K562 (cell line): ENCODE measurements around the gene SUMO3. TPM values are rescaled to one million over a fixed set of nuclear protein-coding genes. Genes with fewer than 3 reads are reported as not detected.

Source experiments
- ARID1B ChIP-seq: fragments of 450-650 bp; IDR thresholded peaks from 2 replicates; pipeline ENCODE4 v1.6.1; 2016; ENCODE audit warnings: antibody characterized with exemption, mild to moderate bottlenecking, inconsistent platforms
- ATF3 ChIP-seq, 2 experiments: fragments of 450-650 bp in 1 of 2; sonication (generic) in 1 of 2; formaldehyde crosslinking in 1 of 2; IDR thresholded peaks in 1 of 2; conservative IDR thresholded peaks in 1 of 2; 2 replicates each; pipeline versions ENCODE4 v1.6.1 to v1.8.1; 2016 to 2023; ENCODE audit warnings: mild to moderate bottlenecking in 2 of 2, moderate library complexity in 2 of 2, inconsistent platforms in 1 of 2, missing genetic modification reagents in 1 of 2
- PRDM10 ChIP-seq: fragments of 450-650 bp; IDR thresholded peaks from 2 replicates; pipeline ENCODE4 v1.6.1; 2018; ENCODE audit not compliant: partially characterized antibody
- TAL1 ChIP-seq: fragments of 450-650 bp; IDR thresholded peaks from 2 replicates; pipeline ENCODE4 v1.6.1; 2016; ENCODE audit warnings: mild to moderate bottlenecking
- ZBTB33 ChIP-seq: sonication (generic); formaldehyde crosslinking; IDR thresholded peaks from 2 replicates; pipeline ENCODE4 v1.8.1; 2023; ENCODE audit warnings: mild to moderate bottlenecking, missing genetic modification reagents
- ZC3H8 ChIP-seq: fragments of 450-650 bp; IDR thresholded peaks from 2 replicates; pipeline ENCODE4 v1.6.1; 2017
- ZFX ChIP-seq: sonication (generic); formaldehyde crosslinking; IDR thresholded peaks from 2 replicates; pipeline ENCODE4 v1.8.0; 2022; ENCODE audit warnings: mild to moderate bottlenecking, missing genetic modification reagents, moderate library complexity
- polyA plus RNA-seq, 8 experiments: library from polyadenylated mRNA; depleted of rRNA in 4 of 8; stranded (reverse) in 5 of 8; unstranded in 3 of 8; fragments of >200 nt; fragmentation: Nextera tagmentation in 2 of 8; fragmentation: Illumina TruSeq in 1 of 8; extraction: Ambion mirVana in 2 of 8; extraction: Trizol in 1 of 8; gene quantifications; 2 replicates each; pipeline versions ENCODE4 v1.2.1 to v1.2.3, GENCODE V29; 2011 to 2014; ENCODE audit warnings: inconsistent platforms in 1 of 8, missing spikeins in 1 of 8
- total RNA-seq, 7 experiments: library from RNA; depleted of rRNA in 6 of 7; stranded (reverse); fragments of >200 nt in 6 of 7; fragmentation: Illumina TruSeq in 2 of 7; extraction: Trizol in 2 of 7; gene quantifications; 2 replicates each; pipeline versions ENCODE4 v1.2.1 to v1.2.3, GENCODE V29; 2011 to 2021; ENCODE audit warnings: low replicate concordance in 1 of 7
- TF ChIP-seq, protein P1 (sequence below): fragments of 250-450 bp; sonication (Bioruptor Pico); IDR thresholded peaks from 2 replicates; pipeline ENCODE4 v1.4.0; 2020; ENCODE audit warnings: mild to moderate bottlenecking, moderate library complexity

Gene SUMO3
- total and polyA plus RNA-seq, 9 of the 15 experiments (the other 6 are each of a cell fraction or from before 2014, with no cell fraction given): 13.9 to 143 (median 113) TPM

GRCh38 chr21:44846224-44846484 is 28.3 kb upstream of the SUMO3 start (continued):
- TF ChIP-seq ZBTB33: 0 out of 2 replicates have a peak, but pooled peaks have one; percentile 18
- TF ChIP-seq TAL1: 0 out of 2 replicates have a peak, but pooled peaks have one; percentile 0
- peak; percentile 36; the same call in 1 of the 2 replicates for TF ChIP-seq ZFX (CRISPR knock-in tag)
- peak; percentile 7 for TF ChIP-seq PRDM10
- TF ChIP-seq ZC3H8: no peak
- TF ChIP-seq, protein P1, sequence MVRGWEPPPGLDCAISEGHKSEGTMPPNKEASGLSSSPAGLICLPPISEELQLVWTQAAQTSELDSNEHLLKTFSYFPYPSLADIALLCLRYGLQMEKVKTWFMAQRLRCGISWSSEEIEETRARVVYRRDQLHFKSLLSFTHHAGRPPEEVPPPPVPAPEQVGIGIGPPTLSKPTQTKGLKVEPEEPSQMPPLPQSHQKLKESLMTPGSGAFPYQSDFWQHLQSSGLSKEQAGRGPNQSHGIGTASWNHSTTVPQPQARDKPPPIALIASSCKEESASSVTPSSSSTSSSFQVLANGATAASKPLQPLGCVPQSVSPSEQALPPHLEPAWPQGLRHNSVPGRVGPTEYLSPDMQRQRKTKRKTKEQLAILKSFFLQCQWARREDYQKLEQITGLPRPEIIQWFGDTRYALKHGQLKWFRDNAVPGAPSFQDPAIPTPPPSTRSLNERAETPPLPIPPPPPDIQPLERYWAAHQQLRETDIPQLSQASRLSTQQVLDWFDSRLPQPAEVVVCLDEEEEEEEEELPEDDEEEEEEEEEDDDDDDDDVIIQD (CRISPR knock-in tag): no peak
- TF ChIP-seq ATF3 (IDR thresholded peaks at IDR 0.05): no peak
- 0 out of 2 replicates have a peak, but pooled peaks have one; percentile 40 for TF ChIP-seq ATF3 (CRISPR knock-in tag; conservative IDR thresholded peaks at IDR 0.05)
- TF ChIP-seq ARID1B: 0 out of 2 replicates have a peak, but pooled peaks have one; percentile 5
